Prostate gland (tissue), 2 donors: ENCODE measurements around the gene SYNGR1.

ENCODE experiments used
- POLR2A ChIP-seq: fragments of 450-650 bp; IDR thresholded peaks from one replicate; pipeline ENCODE4 v1.6.1; 2016; ENCODE audit warnings: antibody characterized with exemption, mild to moderate bottlenecking
- POLR2AphosphoS5 ChIP-seq: sonication (generic); formaldehyde crosslinking; IDR thresholded peaks from one replicate; pipeline ENCODE4 v1.6.1; 2017; ENCODE audit warnings: antibody characterized with exemption
- TF ChIP-seq, protein P1 (sequence below), 4 experiments: fragments of 200-600 bp in 2 of 4; fragments of 450-650 bp in 2 of 4; sonication (generic) in 2 of 4; IDR thresholded peaks; 1 replicate in 3 of 4; 2 replicates in 1 of 4; pipeline ENCODE4 v1.5.1; 2016 to 2019; ENCODE audit warnings: antibody characterized with exemption in 4 of 4, mild to moderate bottlenecking in 2 of 4, moderate library complexity in 2 of 4

DNA sequence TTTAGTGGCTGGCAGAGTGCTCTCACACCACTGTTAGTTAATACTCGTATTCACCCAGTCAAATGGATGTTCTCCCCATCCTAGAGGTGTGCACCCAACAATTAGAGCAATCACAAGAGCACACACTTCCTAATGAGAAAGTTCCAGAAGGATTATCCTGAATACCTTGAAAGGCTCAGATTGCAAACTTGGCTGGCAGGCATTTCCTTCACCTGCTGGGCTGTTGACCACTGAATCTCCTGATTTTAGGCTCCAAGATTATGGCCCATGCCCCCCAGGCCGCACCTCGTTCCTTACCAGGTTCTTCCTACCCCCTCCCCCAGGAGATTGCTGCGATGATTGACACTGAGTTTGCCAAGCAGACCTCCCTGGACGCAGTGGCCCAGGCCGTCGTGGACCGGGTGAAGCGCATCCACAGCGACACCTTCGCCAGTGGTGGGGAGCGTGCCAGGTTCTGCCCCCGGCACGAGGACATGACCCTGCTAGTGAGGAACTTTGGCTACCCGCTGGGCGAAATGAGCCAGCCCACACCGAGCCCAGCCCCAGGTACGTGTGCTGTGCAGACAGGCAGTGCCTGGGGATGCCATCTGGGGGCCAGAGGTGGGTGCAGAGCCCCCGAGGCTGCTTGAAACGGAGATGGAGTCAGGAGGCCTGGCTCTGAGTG lies 76.7 kb downstream of the SYNGR1 start:
- TF ChIP-seq, protein P1, sequence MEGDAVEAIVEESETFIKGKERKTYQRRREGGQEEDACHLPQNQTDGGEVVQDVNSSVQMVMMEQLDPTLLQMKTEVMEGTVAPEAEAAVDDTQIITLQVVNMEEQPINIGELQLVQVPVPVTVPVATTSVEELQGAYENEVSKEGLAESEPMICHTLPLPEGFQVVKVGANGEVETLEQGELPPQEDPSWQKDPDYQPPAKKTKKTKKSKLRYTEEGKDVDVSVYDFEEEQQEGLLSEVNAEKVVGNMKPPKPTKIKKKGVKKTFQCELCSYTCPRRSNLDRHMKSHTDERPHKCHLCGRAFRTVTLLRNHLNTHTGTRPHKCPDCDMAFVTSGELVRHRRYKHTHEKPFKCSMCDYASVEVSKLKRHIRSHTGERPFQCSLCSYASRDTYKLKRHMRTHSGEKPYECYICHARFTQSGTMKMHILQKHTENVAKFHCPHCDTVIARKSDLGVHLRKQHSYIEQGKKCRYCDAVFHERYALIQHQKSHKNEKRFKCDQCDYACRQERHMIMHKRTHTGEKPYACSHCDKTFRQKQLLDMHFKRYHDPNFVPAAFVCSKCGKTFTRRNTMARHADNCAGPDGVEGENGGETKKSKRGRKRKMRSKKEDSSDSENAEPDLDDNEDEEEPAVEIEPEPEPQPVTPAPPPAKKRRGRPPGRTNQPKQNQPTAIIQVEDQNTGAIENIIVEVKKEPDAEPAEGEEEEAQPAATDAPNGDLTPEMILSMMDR (IDR thresholded peaks at IDR 0.05) = no peak
- no peak for TF ChIP-seq POLR2AphosphoS5
- TF ChIP-seq POLR2A = no peak
